GM21576 (cell line): Measurements from ENCODE around the gene SLC26A2.

ENCODE experiments used
- ATAC-seq: cut with Tn5 transposase; IDR thresholded peaks from one replicate; pipeline ENCODE4 v1.9.1; 2021; ENCODE audit warnings: mild to moderate bottlenecking, moderate library complexity; ENCODE audit not compliant: unreplicated experiment

Gene SLC26A2

GRCh38 chr5:149961186-149961685, 678 bp downstream of the SLC26A2 start:
- ATAC-seq, result no peak

GRCh38 chr5:149961957-149962409, 1.4 kb downstream of the SLC26A2 start:
- ATAC-seq, result no peak

GRCh38 chr5:149962601-149963300, 2.2 kb downstream of the SLC26A2 start:
- no peak for ATAC-seq

GRCh38 chr5:149963729-149964128, 3.2 kb downstream of the SLC26A2 start:
- no peak for ATAC-seq

GRCh38 chr5:149966946-149967345, 6.4 kb downstream of the SLC26A2 start:
- ATAC-seq, result no peak

- no peak for ATAC-seq
Measured at GRCh38 chr5:149969181-149969930, 8.8 kb downstream of the SLC26A2 start.

- ATAC-seq, result no peak
Measured at GRCh38 chr5:149975409-149975808, 14.9 kb downstream of the SLC26A2 start.

GRCh38 chr5:149979896-149980295, 19.3 kb downstream of the SLC26A2 start:
- no peak for ATAC-seq

GRCh38 chr5:149981206-149981605, 20.6 kb downstream of the SLC26A2 start:
- no peak for ATAC-seq

- ATAC-seq, result no peak
Measured at GRCh38 chr5:149982505-149982904, 21.9 kb downstream of the SLC26A2 start.

- no peak for ATAC-seq
Measured at GRCh38 chr5:149988126-149988525, 27.6 kb downstream of the SLC26A2 start.

- ATAC-seq, result peak; percentile 73
Measured at GRCh38 chr5:149990518-149991376, 30.2 kb downstream of the SLC26A2 start.

GRCh38 chr5:149993471-149993870, 32.9 kb downstream of the SLC26A2 start:
- ATAC-seq, result no peak

GRCh38 chr5:149995385-149996204, 35.0 kb downstream of the SLC26A2 start:
- no peak for ATAC-seq

GRCh38 chr5:149996205-149996890, 35.8 kb downstream of the SLC26A2 start:
- no peak for ATAC-seq

GRCh38 chr5:149998281-149998680, 37.7 kb downstream of the SLC26A2 start:
- no peak for ATAC-seq

- ATAC-seq, result no peak
Measured at GRCh38 chr5:149999359-149999758, 38.8 kb downstream of the SLC26A2 start.

- no peak for ATAC-seq
Measured at GRCh38 chr5:149999866-150000255, 39.3 kb downstream of the SLC26A2 start.

GRCh38 chr5:150000256-150000989, 39.9 kb downstream of the SLC26A2 start, which contains the start of the genes HMGXB3 and TIGD6:
HMGXB3 (plus strand) TSS chr5:150000739; CDS start chr5:150004853, 4,114 bp downstream.
TIGD6 (minus strand) TSS chr5:150000654; CDS start chr5:149996348, 4,306 bp downstream.
- peak; percentile 83 for ATAC-seq
